Activated CD8-positive, alpha-beta T cell treated with anti-CD3 and anti-CD28 coated beads, Interleukin-2, amount 10 ng/mL, durations not matched to agents 7 days and 5 days (primary cell): ENCODE data around the gene SLC22A6. TPM values are rescaled to one million over a fixed set of nuclear protein-coding genes. Genes with fewer than 3 reads are reported as not detected.

Experiments
- ATAC-seq: fragments of 150-1000 bp; cut with Tn5 transposase; one replicate; pipeline ENCODE4 v1.10.0; 2021; ENCODE audit warnings: moderate library complexity
- CTCF ChIA-PET: fragments of 350-600 bp; sonication (Branson Sonifier 250); formaldehyde crosslinking; loops from one replicate; lab custom pipeline; 2021; ENCODE audit warnings: antibody characterized with exemption; lab: Charles Lee
- POLR2A ChIA-PET: fragments of 350-600 bp; sonication (Branson Sonifier 250); formaldehyde crosslinking; loops from one replicate; lab custom pipeline; 2021; ENCODE audit warnings: antibody characterized with exemption; lab: Charles Lee
- DNase-seq: peaks from one replicate; pipeline ENCODE4 v3.0.0-alpha.2; 2020
- H3K27ac Mint-ChIP-seq: one replicate; pipeline ENCODE4 v1.8.0; 2021; ENCODE audit warnings: mild to moderate bottlenecking, mixed read lengths
- H3K27me3 Mint-ChIP-seq: one replicate; pipeline ENCODE4 v1.8.0; 2021; ENCODE audit warnings: low read depth, mixed read lengths
- H3K36me3 Mint-ChIP-seq: one replicate; pipeline ENCODE4 v1.8.0; 2021; ENCODE audit warnings: low read depth, mixed read lengths
- H3K4me1 Mint-ChIP-seq: one replicate; pipeline ENCODE4 v1.8.0; 2021; ENCODE audit warnings: low read depth, mixed read lengths
- H3K4me3 Mint-ChIP-seq: one replicate; pipeline ENCODE4 v1.8.0; 2021; ENCODE audit warnings: mild to moderate bottlenecking, mixed read lengths
- H3K9me3 Mint-ChIP-seq: one replicate; pipeline ENCODE4 v1.8.0; 2022; ENCODE audit warnings: mixed read lengths; ENCODE audit not compliant: insufficient read depth
- total RNA-seq, 2 experiments: library from RNA; stranded (reverse); gene quantifications; one replicate each; pipeline ENCODE4 v1.2.3, GENCODE V29; 2021

The SLC22A6 gene
- not detected for total RNA-seq

GRCh38 chr11:62984451-62984991 is at the start of gene SLC22A6:
TSS of gene SLC22A6 (minus strand) at chr11:62984967. CDS start at chr11:62984690, 277 bp downstream.
- H3K9me3 Mint-ChIP-seq, result no peaks in the 10 kb centered on the region
- H3K27me3 Mint-ChIP-seq, result no peaks in the 10 kb centered on the region
- no peak within 1 kb of the TSS for H3K27ac Mint-ChIP-seq
- no peak within 1 kb of the TSS for H3K4me3 Mint-ChIP-seq
- no peak for ATAC-seq
- H3K36me3 Mint-ChIP-seq, result no peaks in the 10 kb centered on the region
- POLR2A ChIA-PET, result no interaction called here
- CTCF ChIA-PET, result no interaction called here
- H3K4me1 Mint-ChIP-seq, result no peaks in the 10 kb centered on the region
- DNase-seq, result no peak

DNA sequence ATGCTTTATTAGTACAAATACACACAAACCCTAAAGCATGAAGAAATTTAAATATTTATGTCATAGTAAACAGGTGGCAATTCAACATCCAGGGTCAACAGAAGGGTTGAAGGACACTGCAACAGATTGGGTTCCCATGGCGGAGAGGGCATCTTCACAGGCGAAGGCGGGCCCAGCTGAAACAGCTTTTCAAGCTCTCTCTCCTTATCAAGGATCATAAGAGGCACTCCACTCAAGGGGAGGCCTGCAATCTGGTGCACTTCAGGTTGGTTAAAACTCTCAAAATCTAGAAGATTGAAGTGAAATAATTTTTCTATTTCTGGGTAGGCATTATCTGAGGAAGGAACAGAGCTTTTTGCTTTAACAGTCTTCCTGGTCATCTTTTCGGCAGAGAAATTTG is 47.7 kb upstream of the SLC22A6 start:
- POLR2A ChIA-PET, result no interaction called here
- H3K36me3 Mint-ChIP-seq, result no peaks in the 10 kb centered on the region

GRCh38 chr11:63023841-63024648 is 39.3 kb upstream of the SLC22A6 start:
- CTCF ChIA-PET, result interaction anchor here (0.7 to 8.3 kb wide), 17 partner anchors 9 to 142 kb away, joined by 3 to 251 read pairs (median 4); partner anchors contain the start of gene SLC22A8
- no peak overlapping the region for H3K27ac Mint-ChIP-seq
- peak; percentile 86 for DNase-seq
- peak; percentile 86 for ATAC-seq
- no peaks in the 10 kb centered on the region for H3K9me3 Mint-ChIP-seq
- no peak overlapping the region for H3K4me3 Mint-ChIP-seq
- POLR2A ChIA-PET, result no interaction called here
- no peaks in the 10 kb centered on the region for H3K36me3 Mint-ChIP-seq
- H3K4me1 Mint-ChIP-seq, result peaks cover 3% of the 10 kb centered on the region
- H3K27me3 Mint-ChIP-seq, result peaks cover 9% of the 10 kb centered on the region

More for the DNA sequence above, 47.7 kb upstream of the SLC22A6 start:
- ATAC-seq (no peak), DNase-seq (no peak)
- Mint-ChIP-seq H3K4me1 (no peaks in the 10 kb centered on the region), H3K9me3 (no peaks in the 10 kb centered on the region), H3K27me3 (peaks cover 15% of the 10 kb centered on the region), H3K27ac (no peak overlapping the region), H3K4me3 (no peak overlapping the region)
- CTCF ChIA-PET, result interaction anchor here (1.6 kb wide), 1 partner anchor 181 kb away, joined by 4 read pairs; no protein-coding TSS in a partner anchor

DNA sequence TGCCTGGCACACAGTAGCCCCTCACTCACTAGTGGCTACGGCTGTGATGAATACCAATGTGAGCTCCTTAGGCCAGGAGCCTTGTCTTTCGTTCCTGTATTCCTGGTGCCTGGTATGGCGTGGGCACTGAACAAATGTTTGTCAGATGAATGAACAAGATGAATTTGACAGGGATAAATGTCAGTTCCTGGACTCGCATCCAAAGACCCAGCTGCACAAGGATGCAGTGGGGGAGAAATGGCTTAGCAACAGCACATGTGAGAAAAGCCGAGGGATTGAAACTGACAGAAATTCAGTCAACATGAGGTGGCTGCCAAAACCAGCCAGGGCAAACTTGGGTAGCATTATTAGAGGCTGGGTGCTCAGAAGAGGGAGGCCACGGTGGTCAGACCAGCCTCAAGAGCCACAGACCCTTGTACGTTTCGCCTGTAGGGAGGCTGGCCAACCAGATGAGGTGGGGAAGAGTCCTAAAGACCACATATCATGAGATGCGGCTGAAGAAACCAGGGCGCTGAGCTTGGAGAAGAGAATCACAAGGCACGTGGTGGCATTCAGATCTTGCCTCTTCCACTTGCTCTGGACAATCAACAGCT is 38.6 kb upstream of the SLC22A6 start:
- ATAC-seq (no peak), DNase-seq (no peak)
- no peak overlapping the region for H3K27ac Mint-ChIP-seq
- no peak overlapping the region for H3K4me3 Mint-ChIP-seq
- no peaks in the 10 kb centered on the region for H3K36me3 Mint-ChIP-seq
- CTCF ChIA-PET, result interaction anchor here (0.7 to 8.3 kb wide), 18 partner anchors 8 to 141 kb away, joined by 3 to 251 read pairs (median 4); partner anchors contain the start of gene SLC22A8
- peaks cover 12% of the 10 kb centered on the region for H3K27me3 Mint-ChIP-seq
- peaks cover 3% of the 10 kb centered on the region for H3K4me1 Mint-ChIP-seq
- no peaks in the 10 kb centered on the region for H3K9me3 Mint-ChIP-seq
- POLR2A ChIA-PET, result no interaction called here

GRCh38 chr11:63022441-63022840 is 37.7 kb upstream of the SLC22A6 start:
- Mint-ChIP-seq H3K4me1 (peaks cover 3% of the 10 kb centered on the region), H3K9me3 (no peaks in the 10 kb centered on the region), H3K36me3 (no peaks in the 10 kb centered on the region), H3K27me3 (peaks cover 13% of the 10 kb centered on the region), H3K4me3 (no peak overlapping the region), H3K27ac (no peak overlapping the region)
- POLR2A ChIA-PET, result no interaction called here
- CTCF ChIA-PET, result interaction anchor here (1.2 to 8.3 kb wide), 4 partner anchors 13 to 117 kb away, joined by 3 to 251 read pairs (median 4); no protein-coding TSS in a partner anchor
- ATAC-seq (no peak), DNase-seq (no peak)

- Mint-ChIP-seq H3K4me1 (peaks cover 3% of the 10 kb centered on the region), H3K9me3 (no peaks in the 10 kb centered on the region), H3K4me3 (no peak overlapping the region), H3K27me3 (peaks cover 13% of the 10 kb centered on the region), H3K27ac (no peak overlapping the region), H3K36me3 (no peaks in the 10 kb centered on the region)
- POLR2A ChIA-PET, result interaction anchor here (0.7 kb wide), 1 partner anchor 29 kb away, joined by 5 read pairs; no protein-coding TSS in a partner anchor
- CTCF ChIA-PET, result interaction anchor here (1.0 to 8.3 kb wide), 5 partner anchors 13 to 115 kb away, joined by 3 to 251 read pairs (median 4); no protein-coding TSS in a partner anchor
- DNase-seq (peak; percentile 34), ATAC-seq (no peak)
Observed at GRCh38 chr11:63020671-63021291, 36.0 kb upstream of the SLC22A6 start.

- ATAC-seq (no peak), DNase-seq (no peak)
- ChIA-PET POLR2A (no interaction called here), CTCF (interaction anchor here (1.6 to 8.3 kb wide), 2 partner anchors 99 to 114 kb away, joined by 5 to 251 read pairs; no protein-coding TSS in a partner anchor)
- Mint-ChIP-seq H3K27me3 (peaks cover 8% of the 10 kb centered on the region), H3K4me1 (peaks cover 3% of the 10 kb centered on the region), H3K4me3 (no peak overlapping the region), H3K36me3 (no peaks in the 10 kb centered on the region), H3K27ac (no peak overlapping the region), H3K9me3 (no peaks in the 10 kb centered on the region)
Observed at GRCh38 chr11:63019506-63019905, 34.7 kb upstream of the SLC22A6 start.

DNA sequence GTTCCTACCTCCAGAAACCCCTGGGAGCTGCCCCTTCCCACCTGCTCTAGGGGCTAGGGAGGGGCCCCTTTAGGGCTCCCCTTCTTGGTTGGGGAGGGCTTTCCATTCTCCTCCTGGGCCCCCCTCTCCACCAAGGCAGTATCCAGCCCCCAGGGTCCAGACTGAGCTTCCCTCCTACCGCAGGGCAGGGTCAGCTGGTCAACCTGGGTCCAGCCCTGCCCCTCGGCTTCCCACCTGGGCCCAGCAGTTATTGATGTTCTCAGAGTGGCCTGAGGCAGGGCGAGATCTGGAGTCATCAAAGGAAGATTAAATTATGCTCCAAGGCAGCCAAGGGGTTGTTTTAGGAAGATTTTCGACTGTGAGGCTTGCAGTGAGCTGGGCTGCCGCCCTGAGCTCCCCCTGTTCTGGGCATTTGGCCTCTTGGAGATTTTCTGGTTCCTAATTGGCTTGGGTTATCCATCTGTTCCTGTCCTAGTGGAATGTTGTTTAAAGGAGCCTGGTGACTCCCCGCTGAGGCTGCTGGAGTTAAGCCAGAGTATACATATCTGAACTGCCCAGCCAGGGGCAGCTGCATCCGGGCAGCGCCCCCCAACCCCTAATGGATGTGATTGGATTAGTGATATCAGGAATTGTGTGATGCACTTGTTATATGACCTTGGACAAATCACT is 32.7 kb upstream of the SLC22A6 start:
- H3K27me3 Mint-ChIP-seq, result peaks cover 6% of the 10 kb centered on the region
- no peaks in the 10 kb centered on the region for H3K36me3 Mint-ChIP-seq
- no peaks in the 10 kb centered on the region for H3K9me3 Mint-ChIP-seq
- no peaks in the 10 kb centered on the region for H3K4me1 Mint-ChIP-seq
- no peak overlapping the region for H3K27ac Mint-ChIP-seq
- H3K4me3 Mint-ChIP-seq, result no peak overlapping the region
- no peak for ATAC-seq
- DNase-seq, result no peak
- CTCF ChIA-PET, result interaction anchor here (8.3 kb wide), 1 partner anchor 112 kb away, joined by 251 read pairs; no protein-coding TSS in a partner anchor
- POLR2A ChIA-PET, result no interaction called here

GRCh38 chr11:63015521-63016215 is 30.9 kb upstream of the SLC22A6 start, which contains the start of gene SLC22A8:
TSS of gene SLC22A8 (minus strand) at chr11:63015841. CDS start at chr11:63014958, 883 bp downstream.
- ChIA-PET POLR2A (no interaction called here), CTCF (interaction anchor here (1.2 to 1.7 kb wide), 2 partner anchors 8 to 109 kb away, joined by 5 to 6 read pairs; no protein-coding TSS in a partner anchor)
- H3K27me3 Mint-ChIP-seq, result peaks cover 4% of the 10 kb centered on the region
- H3K36me3 Mint-ChIP-seq, result no peaks in the 10 kb centered on the region
- H3K4me3 Mint-ChIP-seq, result no peak within 1 kb of the TSS
- DNase-seq (no peak), ATAC-seq (no peak)
- no peaks in the 10 kb centered on the region for H3K9me3 Mint-ChIP-seq
- H3K4me1 Mint-ChIP-seq, result no peaks in the 10 kb centered on the region
- no peak within 1 kb of the TSS for H3K27ac Mint-ChIP-seq

GRCh38 chr11:63014408-63015055 is 29.8 kb upstream of the SLC22A6 start:
- no peaks in the 10 kb centered on the region for H3K36me3 Mint-ChIP-seq
- no peaks in the 10 kb centered on the region for H3K4me1 Mint-ChIP-seq
- ChIA-PET POLR2A (no interaction called here), CTCF (interaction anchor here (1.2 to 1.7 kb wide), 2 partner anchors 9 to 108 kb away, joined by 5 to 6 read pairs; no protein-coding TSS in a partner anchor)
- no peak for DNase-seq
- H3K4me3 Mint-ChIP-seq, result no peak overlapping the region
- H3K27ac Mint-ChIP-seq, result no peak overlapping the region
- no peak for ATAC-seq
- H3K9me3 Mint-ChIP-seq, result no peaks in the 10 kb centered on the region
- H3K27me3 Mint-ChIP-seq, result peaks cover 4% of the 10 kb centered on the region
